CD8-positive, alpha-beta memory T cell (primary cell): ENCODE results near the gene STK38L. TPM values are rescaled to one million over a fixed set of nuclear protein-coding genes. Genes with fewer than 3 reads are reported as not detected.
A peak's percentile ranks its signal among the peaks of the same experiment; 100 is the strongest.

Source experiments
- CTCF ChIA-PET: fragments of 350-600 bp; sonication (Branson Sonifier 250); formaldehyde crosslinking; loops from one replicate; lab custom pipeline; 2021; ENCODE audit warnings: antibody characterized with exemption; lab: Charles Lee
- POLR2A ChIA-PET: fragments of 350-600 bp; sonication (Branson Sonifier 250); formaldehyde crosslinking; loops from one replicate; lab custom pipeline; 2021; ENCODE audit warnings: antibody characterized with exemption; lab: Charles Lee
- DNase-seq, 5 donors: peaks; one replicate each; pipeline versions ENCODE4 v3.0.0 to v3.0.0-alpha.2; 2020 to 2022; ENCODE audit warnings: mixed read lengths in 1 of 5
- H3K27ac ChIP-seq: one replicate; pipeline ENCODE4 v1.7.0; 2013; ENCODE audit warnings: low read depth, mild to moderate bottlenecking, low read length, moderate library complexity
- H3K27me3 ChIP-seq: 2 replicates; pipeline ENCODE4 v1.7.0; 2013; ENCODE audit warnings: low read length, mild to moderate bottlenecking; ENCODE audit not compliant: insufficient read depth, poor library complexity, severe bottlenecking
- H3K36me3 ChIP-seq: 2 replicates; pipeline ENCODE4 v1.7.0; 2013; ENCODE audit warnings: mild to moderate bottlenecking, low read length, moderate library complexity; ENCODE audit not compliant: insufficient read depth
- H3K4me1 ChIP-seq: 2 replicates; pipeline ENCODE4 v1.7.0; 2013; ENCODE audit warnings: mild to moderate bottlenecking, low read length, moderate library complexity; ENCODE audit not compliant: insufficient read depth
- H3K4me3 ChIP-seq: 2 replicates; pipeline ENCODE4 v1.7.0; 2013; ENCODE audit warnings: mild to moderate bottlenecking, low read length
- H3K9me3 ChIP-seq: 2 replicates; pipeline ENCODE4 v1.7.0; 2013; ENCODE audit warnings: mild to moderate bottlenecking, low read length
- H3K27ac Mint-ChIP-seq, 8 donors: one replicate each; pipeline ENCODE4 v1.8.0; 2020 to 2021; ENCODE audit warnings: mixed read lengths in 8 of 8, mild to moderate bottlenecking in 6 of 8, inconsistent platforms in 3 of 8, moderate library complexity in 3 of 8
- H3K27me3 Mint-ChIP-seq, 2 donors: one replicate each; pipeline ENCODE4 v1.8.0; 2020 to 2021; ENCODE audit warnings: mixed read lengths in 2 of 2, mild to moderate bottlenecking in 1 of 2, moderate library complexity in 1 of 2
- H3K36me3 Mint-ChIP-seq, 3 donors: one replicate each; pipeline ENCODE4 v1.8.0; 2020 to 2021; ENCODE audit warnings: mixed read lengths in 3 of 3, inconsistent platforms in 1 of 3, mild to moderate bottlenecking in 1 of 3
- H3K4me1 Mint-ChIP-seq, 3 donors: one replicate each; pipeline ENCODE4 v1.8.0; 2020 to 2021; ENCODE audit warnings: mixed read lengths in 3 of 3, inconsistent platforms in 1 of 3, mild to moderate bottlenecking in 1 of 3
- H3K4me3 Mint-ChIP-seq, 7 donors: one replicate each; pipeline ENCODE4 v1.8.0; 2020 to 2021; ENCODE audit warnings: mixed read lengths in 7 of 7, mild to moderate bottlenecking in 6 of 7, moderate library complexity in 4 of 7, inconsistent platforms in 2 of 7
- H3K9me3 Mint-ChIP-seq, 5 donors: one replicate each; pipeline ENCODE4 v1.8.0; 2020 to 2022; ENCODE audit warnings: mixed read lengths in 5 of 5, mild to moderate bottlenecking in 3 of 5, moderate library complexity in 2 of 5, inconsistent platforms in 1 of 5
- polyA plus RNA-seq: library from polyadenylated mRNA; unstranded; fragments of 300-500 nt; fragmentation: Illumina TruSeq; gene quantifications from one replicate; pipeline ENCODE4 v1.2.3, GENCODE V29; 2021
- total RNA-seq, 2 experiments: library from RNA; stranded (reverse); gene quantifications; one replicate each; pipeline ENCODE4 v1.2.3, GENCODE V29; 2021

STK38L gene
- total RNA-seq = 10 to 100 TPM; 23.1 to 27.7 TPM
- polyA plus RNA-seq = 7.1 TPM

GRCh38 chr12:27243804-27244688 is at the start of gene STK38L:
STK38L (plus strand) TSS chr12:27244286; CDS start chr12:27297721, 53,435 bp downstream.
- CTCF ChIA-PET = interaction anchor here (1.0 to 1.4 kb wide), 3 partner anchors 14 to 64 kb away, joined by 3 to 4 read pairs (median 3); no protein-coding TSS in a partner anchor
- H3K27me3 Mint-ChIP-seq = no peaks in the 10 kb centered on the region

GRCh38 chr12:27194644-27195043 is 49.4 kb upstream of the STK38L start:
- no peak overlapping the region for H3K4me3 Mint-ChIP-seq
- no peak overlapping the region for H3K27ac Mint-ChIP-seq
- no peaks in the 10 kb centered on the region for H3K36me3 ChIP-seq
- no peaks in the 10 kb centered on the region for H3K36me3 Mint-ChIP-seq
- no peak overlapping the region for H3K4me3 ChIP-seq
- no peaks in the 10 kb centered on the region for H3K27me3 ChIP-seq
- POLR2A ChIA-PET = no interaction called here
- H3K9me3 ChIP-seq = no peaks in the 10 kb centered on the region
- peaks cover 0 to 3% of the 10 kb centered on the region in 2 donors for H3K27me3 Mint-ChIP-seq
- H3K9me3 Mint-ChIP-seq = no peaks in the 10 kb centered on the region
- no peaks in the 10 kb centered on the region for H3K4me1 Mint-ChIP-seq
- no peak for DNase-seq
- no peaks in the 10 kb centered on the region for H3K4me1 ChIP-seq
- CTCF ChIA-PET = no interaction called here
- H3K27ac ChIP-seq = no peak overlapping the region

More at GRCh38 chr12:27243804-27244688, at the start of gene STK38L:
- Histone ChIP-seq H3K36me3 (no peaks in the 10 kb centered on the region), H3K4me1 (peaks cover 20% of the 10 kb centered on the region), H3K4me3 (peak within 1 kb of the TSS; percentile 59), H3K27me3 (no peaks in the 10 kb centered on the region), H3K9me3 (no peaks in the 10 kb centered on the region), H3K27ac (peak within 1 kb of the TSS; percentile 75)
- POLR2A ChIA-PET = interaction anchor here (1.1 to 1.6 kb wide), 2 partner anchors 222 to 412 kb away, joined by 3 to 5 read pairs; partner anchors contain the start of gene MED21
- H3K9me3 Mint-ChIP-seq = no peaks in the 10 kb centered on the region
- peaks cover 0 to 11% (median 0%) of the 10 kb centered on the region in 3 donors for H3K36me3 Mint-ChIP-seq
- DNase-seq = peak; percentile 95 to 98 (median 97)
- H3K4me1 Mint-ChIP-seq = peaks cover 36 to 51% (median 49%) of the 10 kb centered on the region in 3 donors
- peak within 1 kb of the TSS; percentile 85 to 99 (median 97) for H3K27ac Mint-ChIP-seq
- peak within 1 kb of the TSS; percentile 90 to 100 (median 98) for H3K4me3 Mint-ChIP-seq

- peaks cover 0 to 3% of the 10 kb centered on the region in 2 donors for H3K27me3 Mint-ChIP-seq
- H3K27me3 ChIP-seq = no peaks in the 10 kb centered on the region
- no peaks in the 10 kb centered on the region for H3K9me3 ChIP-seq
- no peaks in the 10 kb centered on the region for H3K36me3 ChIP-seq
- H3K27ac Mint-ChIP-seq = no peak overlapping the region
- no peaks in the 10 kb centered on the region for H3K36me3 Mint-ChIP-seq
- ChIA-PET POLR2A (no interaction called here), CTCF (no interaction called here)
- no peak overlapping the region for H3K4me3 ChIP-seq
- H3K4me1 Mint-ChIP-seq = no peaks in the 10 kb centered on the region
- no peak overlapping the region for H3K4me3 Mint-ChIP-seq
- DNase-seq = no peak
- H3K27ac ChIP-seq = no peak overlapping the region
- no peaks in the 10 kb centered on the region for H3K9me3 Mint-ChIP-seq
- no peaks in the 10 kb centered on the region for H3K4me1 ChIP-seq
Measured at GRCh38 chr12:27198036-27198435, 46.0 kb upstream of the STK38L start.

- H3K4me1 ChIP-seq = no peaks in the 10 kb centered on the region
- H3K36me3 ChIP-seq = no peaks in the 10 kb centered on the region
- no peak for DNase-seq
- Mint-ChIP-seq H3K27me3 (peaks cover 0 to 3% of the 10 kb centered on the region in 2 donors), H3K4me1 (no peaks in the 10 kb centered on the region), H3K27ac (no peak overlapping the region), H3K36me3 (peaks cover 0 to 3% (median 0%) of the 10 kb centered on the region in 3 donors), H3K9me3 (no peaks in the 10 kb centered on the region), H3K4me3 (no peak overlapping the region)
- H3K27ac ChIP-seq = no peak overlapping the region
- no peaks in the 10 kb centered on the region for H3K27me3 ChIP-seq
- POLR2A ChIA-PET = no interaction called here
- no peaks in the 10 kb centered on the region for H3K9me3 ChIP-seq
- CTCF ChIA-PET = no interaction called here
- H3K4me3 ChIP-seq = no peak overlapping the region
Measured at GRCh38 chr12:27199638-27200300, 44.3 kb upstream of the STK38L start.

- Histone ChIP-seq H3K9me3 (no peaks in the 10 kb centered on the region), H3K4me1 (no peaks in the 10 kb centered on the region), H3K27ac (no peak overlapping the region), H3K36me3 (no peaks in the 10 kb centered on the region), H3K4me3 (no peak overlapping the region), H3K27me3 (no peaks in the 10 kb centered on the region)
- H3K27ac Mint-ChIP-seq = no peak overlapping the region
- H3K9me3 Mint-ChIP-seq = no peaks in the 10 kb centered on the region
- DNase-seq = no peak
- peaks cover 0 to 3% of the 10 kb centered on the region in 2 donors for H3K27me3 Mint-ChIP-seq
- no peaks in the 10 kb centered on the region for H3K4me1 Mint-ChIP-seq
- peaks cover 0 to 3% (median 0%) of the 10 kb centered on the region in 3 donors for H3K36me3 Mint-ChIP-seq
- POLR2A ChIA-PET = no interaction called here
- H3K4me3 Mint-ChIP-seq = no peak overlapping the region
- CTCF ChIA-PET = no interaction called here
Measured at GRCh38 chr12:27201169-27201568, 42.9 kb upstream of the STK38L start.

GRCh38 chr12:27206801-27207502 is 37.1 kb upstream of the STK38L start:
- no peaks in the 10 kb centered on the region for H3K4me1 ChIP-seq
- ChIA-PET POLR2A (no interaction called here), CTCF (no interaction called here)
- peaks cover 0 to 4% (median 2%) of the 10 kb centered on the region in 5 donors for H3K9me3 Mint-ChIP-seq
- no peaks in the 10 kb centered on the region for H3K4me1 Mint-ChIP-seq
- no peaks in the 10 kb centered on the region for H3K27me3 ChIP-seq
- no peak overlapping the region for H3K27ac ChIP-seq
- peaks cover 0 to 16% (median 0%) of the 10 kb centered on the region in 3 donors for H3K36me3 Mint-ChIP-seq
- H3K4me3 ChIP-seq = no peak overlapping the region
- H3K4me3 Mint-ChIP-seq = no peak overlapping the region
- DNase-seq = no peak
- no peaks in the 10 kb centered on the region for H3K36me3 ChIP-seq
- H3K27me3 Mint-ChIP-seq = no peaks in the 10 kb centered on the region
- no peaks in the 10 kb centered on the region for H3K9me3 ChIP-seq
- H3K27ac Mint-ChIP-seq = no peak overlapping the region

- POLR2A ChIA-PET = no interaction called here
- H3K36me3 Mint-ChIP-seq = peaks cover 0 to 16% (median 0%) of the 10 kb centered on the region in 3 donors
- H3K4me1 Mint-ChIP-seq = no peaks in the 10 kb centered on the region
- no peak overlapping the region for H3K4me3 ChIP-seq
- CTCF ChIA-PET = no interaction called here
- DNase-seq = no peak
- H3K36me3 ChIP-seq = no peaks in the 10 kb centered on the region
- H3K27me3 Mint-ChIP-seq = no peaks in the 10 kb centered on the region
- no peak overlapping the region for H3K27ac ChIP-seq
- H3K27ac Mint-ChIP-seq = peak overlapping the region in 1 of 8 donors; percentile 24
- H3K4me1 ChIP-seq = no peaks in the 10 kb centered on the region
- no peaks in the 10 kb centered on the region for H3K9me3 ChIP-seq
- no peaks in the 10 kb centered on the region for H3K27me3 ChIP-seq
- H3K4me3 Mint-ChIP-seq = no peak overlapping the region
- H3K9me3 Mint-ChIP-seq = peaks cover 0 to 4% (median 2%) of the 10 kb centered on the region in 5 donors
Measured at GRCh38 chr12:27207615-27208413, 36.3 kb upstream of the STK38L start.
